Heart right ventricle (tissue), 16 donors: Measurements from ENCODE around the gene ST6GAL2. TPM values are rescaled to one million over a fixed set of nuclear protein-coding genes. Genes with fewer than 3 reads are reported as not detected.
A peak's percentile ranks its signal among the peaks of the same experiment; 100 is the strongest.

Experiments
- ATAC-seq, 8 donors: fragments of 200-7000 bp; cut with Tn5 transposase; one replicate each; pipeline ENCODE4 v1.9.1; 2020; ENCODE audit warnings: mild to moderate bottlenecking in 8 of 8, moderate library complexity in 8 of 8, moderate number of reproducible peaks in 1 of 8
- DNase-seq, 2 donors: peaks; one replicate each; pipeline ENCODE4 v3.0.0-alpha.2; 2020
- H3K27ac ChIP-seq, 10 donors: fragments of 200-600 bp; sonication (generic) in 2 of 10; one replicate each; pipeline versions ENCODE4 v1.5.0 to v1.8.0; 2020 to 2022; ENCODE audit warnings: mild to moderate bottlenecking in 3 of 10
- H3K27me3 ChIP-seq, 7 donors: fragments of 200-600 bp; one replicate each; pipeline ENCODE4 v1.8.0; 2021 to 2022; ENCODE audit warnings: mild to moderate bottlenecking in 2 of 7
- H3K36me3 ChIP-seq, 9 donors: fragments of 200-600 bp; sonication (generic) in 1 of 9; one replicate each; pipeline versions ENCODE4 v1.5.0 to v1.8.0; 2020 to 2022; ENCODE audit warnings: mild to moderate bottlenecking in 2 of 9
- H3K4me1 ChIP-seq, 9 donors: fragments of 200-600 bp; sonication (generic) in 1 of 9; one replicate each; pipeline versions ENCODE4 v1.5.0 to v1.8.0; 2020 to 2022; ENCODE audit warnings: mild to moderate bottlenecking in 4 of 9
- H3K4me3 ChIP-seq, 10 donors: fragments of 200-600 bp; sonication (generic) in 2 of 10; one replicate each; pipeline versions ENCODE4 v1.5.0 to v1.8.0; 2020 to 2022; ENCODE audit warnings: mild to moderate bottlenecking in 7 of 10, moderate library complexity in 2 of 10
- H3K9me3 ChIP-seq, 11 donors: fragments of 200-600 bp in 10 of 11; sonication (generic) in 2 of 11; one replicate each; pipeline versions ENCODE4 v1.5.0 to v1.8.0; 2013 to 2022; ENCODE audit warnings: mild to moderate bottlenecking in 2 of 11, control low read depth in 1 of 11, moderate library complexity in 1 of 11
- CTCF ChIP-seq, 9 donors: fragments of 200-600 bp; sonication (generic) in 2 of 9; IDR thresholded peaks; one replicate each; pipeline versions ENCODE4 v1.5.0 to v1.8.0; 2021 to 2022; ENCODE audit warnings: antibody characterized with exemption in 9 of 9, mild to moderate bottlenecking in 5 of 9, moderate library complexity in 1 of 9
- WGBS, 2 donors: extraction: QIAGEN DNeasy Blood & Tissue Kit; methylation state at CpG; one replicate each; pipeline ENCODE4 v1.1.7; 2013; ENCODE audit warnings: inconsistent platforms in 1 of 2; 5-methylcytosine and 5-hydroxymethylcytosine counted together
- intact Hi-C, 10 donors: fragments of 100-400 bp; cut with DNase I; formaldehyde crosslinking; loops; one replicate each; pipeline versions ENCODE4 v1.11.1 to v1.14.2; 2022
- polyA plus RNA-seq, 2 donors: library from polyadenylated mRNA; stranded (reverse); fragments of 200-250 nt; gene quantifications; one replicate each; pipeline ENCODE4 v1.2.3, GENCODE V29; 2013
- total RNA-seq, 10 donors: library from RNA; stranded (reverse); fragmentation: NEBNext Ultra II Directional in 3 of 10; extraction: Animal tissue kit (Norgen Biotek cat#: 25700) in 3 of 10; gene quantifications; one replicate each; pipeline versions ENCODE4 v1.2.1 to v1.2.4, GENCODE V29; 2021 to 2023
- donor health status: Arrhythmogenic right ventricular cardiomyopathy.
- donor health status: ischemic (EF 13 %, LVEDD 7.1; RV severe dilation, severe dysfunction).
- donor health status: healthy with polysubstance abuse.
- donor health status: DM: no; HTN: yes; CAD: no.
- donor health status: DM: no; HTN: no; CAD: no.
- donor health status: ischemic (EF 25% LVEDD 6.9; RV normal size, moderate dysfunction).
- donor health status: ischemic (EF 25% LVEDD 5.7; RV mildly dilated, moderate dysfunction).
- donor health status: healthy.
- donor health status: DM: yes; HTN: yes; CAD: no.
- donor health status: Ischemic cardiomyopathy.
- donor health status: ischemic (EF 35%, LVEDD 5.7; RV mildly dilated, moderate dysfunction).
- donor health status: nonischemic (EF 11% LVEDD 7.7; RV severe dilation, severe dysfunction).
- donor health status: DM: yes; HTN: yes; CAD: no.
- donor health status: PGD.
- donor health status: ischemic (EF 29% LVEDD 5.4; RV normal size, mild dysfunction).
- donor health status: nonischemic (EF 23%, LVEDD 6.1; RV moderate dilation, normal function).

ST6GAL2 gene
- total and polyA plus RNA-seq, 12 donors = 0.12 to 0.72 (median 0.22) TPM

- no peaks in the 10 kb centered on the region for H3K36me3 ChIP-seq
- no peak for DNase-seq
- H3K27ac ChIP-seq = no peak overlapping the region
- peaks cover 0 to 4% (median 0%) of the 10 kb centered on the region in 9 donors for H3K4me1 ChIP-seq
- 50 to 68% methylated on average over 4 of the region's 4 CpGs for WGBS, 2 donors
- no peaks in the 10 kb centered on the region for H3K9me3 ChIP-seq
- intact Hi-C loops = no loop called here
- H3K4me3 ChIP-seq = no peak overlapping the region
- peak in 6 of 8 donors; percentile 38 to 74 (median 41) for ATAC-seq
- no peaks in the 10 kb centered on the region for H3K27me3 ChIP-seq
- no peak for TF ChIP-seq CTCF (IDR thresholded peaks at IDR 0.05)
These were observed 73.6 kb downstream of the ST6GAL2 start for GRCh38 chr2:106812383-106812782.

- H3K27me3 ChIP-seq = no peaks in the 10 kb centered on the region
- intact Hi-C loops = no loop called here
- 74 to 77% methylated on average over 2 of the region's 2 CpGs for WGBS, 2 donors
- H3K27ac ChIP-seq = no peak overlapping the region
- no peak for ATAC-seq
- no peaks in the 10 kb centered on the region for H3K4me1 ChIP-seq
- H3K9me3 ChIP-seq = no peaks in the 10 kb centered on the region
- no peak for DNase-seq
- H3K36me3 ChIP-seq = no peaks in the 10 kb centered on the region
- no peak overlapping the region for H3K4me3 ChIP-seq
- TF ChIP-seq CTCF (IDR thresholded peaks at IDR 0.05) = no peak
These were observed 80.3 kb downstream of the ST6GAL2 start for GRCh38 chr2:106805716-106806115.

GRCh38 chr2:106804161-106804560, 81.8 kb downstream of the ST6GAL2 start:
- H3K27me3 ChIP-seq = no peaks in the 10 kb centered on the region
- H3K4me1 ChIP-seq = no peaks in the 10 kb centered on the region
- ATAC-seq = no peak
- no peaks in the 10 kb centered on the region for H3K9me3 ChIP-seq
- 82 to 89% methylated on average over 1 of the region's 1 CpG for WGBS, 2 donors
- no peaks in the 10 kb centered on the region for H3K36me3 ChIP-seq
- intact Hi-C loops = no loop called here
- H3K27ac ChIP-seq = no peak overlapping the region
- no peak for DNase-seq
- H3K4me3 ChIP-seq = no peak overlapping the region
- no peak for TF ChIP-seq CTCF (IDR thresholded peaks at IDR 0.05)

GRCh38 chr2:106800976-106801655, 84.9 kb downstream of the ST6GAL2 start:
- H3K9me3 ChIP-seq = no peaks in the 10 kb centered on the region
- H3K4me1 ChIP-seq = no peaks in the 10 kb centered on the region
- H3K4me3 ChIP-seq = no peak overlapping the region
- DNase-seq (no peak), ATAC-seq (no peak)
- no peak overlapping the region for H3K27ac ChIP-seq
- TF ChIP-seq CTCF (IDR thresholded peaks at IDR 0.05) = no peak
- no peaks in the 10 kb centered on the region for H3K36me3 ChIP-seq
- WGBS, 2 donors = 78 to 81% methylated on average over 10 of the region's 10 CpGs
- intact Hi-C loops = no loop called here
- no peaks in the 10 kb centered on the region for H3K27me3 ChIP-seq
